HepG2 (cell line): Measurements from ENCODE around the gene SLCO4A1. TPM values are rescaled to one million over a fixed set of nuclear protein-coding genes. Genes with fewer than 3 reads are reported as not detected.

Experiments
- ATAC-seq: fragments of 200-7000 bp; cut with Tn5 transposase; 3 replicates; pipeline ENCODE4 v1.9.1; 2020; ENCODE audit warnings: mild to moderate bottlenecking, moderate library complexity
- BruUV-seq: library from RNA; stranded (reverse); fragments of 400-500 nt; replicated peaks from 2 replicates; lab custom pipeline; 2021; lab: Mats Ljungman, UMichigan
- CTCF ChIA-PET: fragments of 300-600 bp; formaldehyde crosslinking; extraction: SDS; loops from one replicate; lab custom pipeline; 2021; ENCODE audit warnings: low total read pairs, inconsistent platforms, low intra/inter-chr PET ratio; lab: Yijun Ruan, JAX
- POLR2A ChIA-PET: fragments of 350-600 bp; sonication (Branson Sonifier 250); formaldehyde crosslinking; loops from one replicate; lab custom pipeline; 2020; ENCODE audit warnings: antibody characterized with exemption, inconsistent platforms; lab: Yijun Ruan, JAX
- DNase-seq: peaks from one replicate; pipeline ENCODE4 v3.0.0-alpha.2; 2015; ENCODE audit warnings: low spot score
- FAIRE-seq: peaks from 3 replicates; lab custom pipeline; 2011; peaks lifted over from hg19 to GRCh38; lab: Jason Lieb, UNC
- H2AFZ ChIP-seq: one replicate; pipeline ENCODE4 v1.6.1; 2011; ENCODE audit warnings: low read length, inconsistent platforms
- H3K27ac ChIP-seq: fragments of 300-600 bp; 3 replicates; pipeline ENCODE4 v1.8.0; 2011; ENCODE audit warnings: mixed run types, mild to moderate bottlenecking, mixed read lengths, low read length, inconsistent platforms; ENCODE audit not compliant: insufficient read depth; ENCODE audit errors: extremely low read length
- H3K27me3 ChIP-seq, 2 experiments: fragments of 200-600 bp in 1 of 2; 2 replicates in 1 of 2; 3 replicates in 1 of 2; pipeline versions ENCODE4 v1.6.0 to v1.8.0; 2011; ENCODE audit warnings: low read length in 2 of 2, mild to moderate bottlenecking in 2 of 2, moderate library complexity in 2 of 2, inconsistent platforms in 1 of 2; ENCODE audit not compliant: insufficient read depth in 2 of 2, control insufficient read depth in 1 of 2
- H3K36me3 ChIP-seq, 2 experiments: fragments of 200-600 bp in 1 of 2; replicated peaks in 1 of 2; 2 replicates in 1 of 2; 3 replicates in 1 of 2; pipeline versions ENCODE4 v1.5.1 to v1.8.0; 2011; ENCODE audit warnings: low read length in 2 of 2, inconsistent platforms in 1 of 2; ENCODE audit not compliant: insufficient read depth in 2 of 2, control insufficient read depth in 1 of 2
- H3K4me1 ChIP-seq: 2 replicates; pipeline ENCODE4 v1.5.1; 2012; ENCODE audit warnings: low read length, inconsistent platforms; ENCODE audit not compliant: insufficient read depth
- H3K4me2 ChIP-seq: 2 replicates; pipeline ENCODE4 v1.6.0; 2011; ENCODE audit warnings: low read depth, low read length, inconsistent platforms
- H3K4me3 ChIP-seq, 3 experiments: fragments of 200-600 bp in 1 of 3; sonication (generic), shearing (Covaris generic) in 1 of 3; replicated peaks in 1 of 3; 2 replicates each; pipeline ENCODE4 v1.5.1; 2011 to 2016; ENCODE audit warnings: low read length in 3 of 3, inconsistent platforms in 2 of 3, low read depth in 2 of 3, mild to moderate bottlenecking in 2 of 3, control low read depth in 1 of 3, mixed read lengths in 1 of 3; ENCODE audit not compliant: insufficient read depth in 1 of 3
- H3K79me2 ChIP-seq: one replicate; pipeline ENCODE4 v1.6.1; 2011; ENCODE audit warnings: low read length, inconsistent platforms; ENCODE audit not compliant: insufficient read depth
- H3K9ac ChIP-seq: 2 replicates; pipeline ENCODE4 v1.6.0; 2011; ENCODE audit warnings: mild to moderate bottlenecking, low read depth, low read length, inconsistent platforms; ENCODE audit not compliant: insufficient read depth
- H3K9me3 ChIP-seq: 2 replicates; pipeline ENCODE4 v1.5.1; 2012; ENCODE audit warnings: mild to moderate bottlenecking, low read length
- H4K20me1 ChIP-seq: 2 replicates; pipeline ENCODE4 v1.6.0; 2011; ENCODE audit warnings: inconsistent platforms, mild to moderate bottlenecking, low read length, moderate library complexity; ENCODE audit not compliant: insufficient read depth
- ATF7 ChIP-seq, 2 experiments: fragments of 450-650 bp in 1 of 2; sonication (generic) in 1 of 2; formaldehyde crosslinking in 1 of 2; IDR thresholded peaks; 2 replicates each; pipeline versions ENCODE4 v1.4.0 to v1.6.1; 2016 to 2020; ENCODE audit warnings: antibody characterized with exemption in 1 of 2, mild to moderate bottlenecking in 1 of 2, missing genetic modification reagents in 1 of 2
- EHMT2 ChIP-seq: fragments of 200-600 bp; sonication (generic); IDR thresholded peaks from 2 replicates; pipeline ENCODE4 v1.7.0; 2017; ENCODE audit warnings: antibody characterized with exemption, low read depth, low read length, borderline replicate concordance
- FLYWCH1 ChIP-seq: sonication (generic); formaldehyde crosslinking; IDR thresholded peaks from 2 replicates; pipeline ENCODE4 v1.8.1; 2023; ENCODE audit warnings: mild to moderate bottlenecking, missing genetic modification reagents
- KMT2A ChIP-seq: sonication (generic); formaldehyde crosslinking; IDR thresholded peaks from 2 replicates; pipeline ENCODE4 v1.4.0; 2020; ENCODE audit warnings: missing genetic modification reagents
- MEIS1 ChIP-seq: sonication (generic); formaldehyde crosslinking; IDR thresholded peaks from 2 replicates; pipeline ENCODE4 v1.9.0; 2021; ENCODE audit warnings: mild to moderate bottlenecking, missing genetic modification reagents, moderate library complexity, borderline replicate concordance
- NFIC ChIP-seq: IDR thresholded peaks from 2 replicates; pipeline ENCODE4 v1.6.1; 2012; ENCODE audit warnings: mild to moderate bottlenecking, low read length, inconsistent platforms
- REXO4 ChIP-seq: sonication (generic); formaldehyde crosslinking; IDR thresholded peaks from 2 replicates; pipeline ENCODE4 v1.8.0; 2022; ENCODE audit warnings: missing genetic modification reagents, mild to moderate bottlenecking, borderline replicate concordance
- RFX1 ChIP-seq: fragments of 450-650 bp; IDR thresholded peaks from 2 replicates; pipeline ENCODE4 v1.6.1; 2017
- RFXAP ChIP-seq: sonication (generic); formaldehyde crosslinking; IDR thresholded peaks from 2 replicates; pipeline ENCODE4 v1.4.0; 2020; ENCODE audit warnings: missing genetic modification reagents, borderline replicate concordance
- SCMH1 ChIP-seq: sonication (generic); formaldehyde crosslinking; IDR thresholded peaks from 2 replicates; pipeline ENCODE4 v1.9.0; 2021; ENCODE audit warnings: missing genetic modification reagents, mild to moderate bottlenecking, borderline replicate concordance
- SRF ChIP-seq: IDR thresholded peaks from 2 replicates; pipeline ENCODE4 v1.6.1; 2011; ENCODE audit warnings: mild to moderate bottlenecking, low read depth, low read length, moderate library complexity
- ZBTB38 ChIP-seq: sonication (generic); formaldehyde crosslinking; IDR thresholded peaks from 2 replicates; pipeline ENCODE4 v1.5.1; 2020; ENCODE audit warnings: mild to moderate bottlenecking, missing genetic modification reagents
- ZFP36L2 ChIP-seq: sonication (generic); formaldehyde crosslinking; IDR thresholded peaks from 2 replicates; pipeline ENCODE4 v1.4.0; 2020; ENCODE audit warnings: missing genetic modification reagents
- ZNF230 ChIP-seq: sonication (generic); formaldehyde crosslinking; IDR thresholded peaks from 2 replicates; pipeline ENCODE4 v1.4.0; 2020; ENCODE audit warnings: mild to moderate bottlenecking, missing genetic modification reagents
- ZNF598 ChIP-seq: sonication (generic); formaldehyde crosslinking; IDR thresholded peaks from 2 replicates; pipeline ENCODE4 v1.5.1; 2020; ENCODE audit warnings: mild to moderate bottlenecking, missing genetic modification reagents, borderline replicate concordance
- ZNF652 ChIP-seq: IDR thresholded peaks from 2 replicates; pipeline ENCODE4 v1.6.1; 2016; ENCODE audit warnings: low read depth, borderline replicate concordance
- ZNF841 ChIP-seq: sonication (generic); formaldehyde crosslinking; IDR thresholded peaks from 2 replicates; pipeline ENCODE4 v1.8.1; 2023; ENCODE audit warnings: missing genetic modification reagents, borderline replicate concordance
- WGBS: methylation state at CpG from one replicate; pipeline ENCODE4 v1.1.6; 2017; ENCODE audit warnings: low lambda C conversion rate; 5-methylcytosine and 5-hydroxymethylcytosine counted together
- in situ Hi-C: cut with HindIII; loops from 2 replicates; pipeline ENCODE4 v1.10.0; 2017; ENCODE audit warnings: low pct_unique_long_range_greater_than_20kb; ENCODE audit not compliant: extremely low pct_ligation_motif_present
- intact Hi-C: fragments of 100-400 bp; cut with micrococcal nuclease; formaldehyde crosslinking; loops from one replicate; pipeline ENCODE4 v1.10.0; 2022; ENCODE audit not compliant: unreplicated experiment
- polyA plus RNA-seq, 8 experiments: library from polyadenylated mRNA; depleted of rRNA in 3 of 8; stranded (reverse) in 7 of 8; unstranded in 1 of 8; fragments of >200 nt; fragmentation: Illumina TruSeq in 4 of 8; extraction: Trizol in 4 of 8; gene quantifications; 2 replicates each; pipeline versions ENCODE4 v1.2.1 to v1.2.3, GENCODE V29; 2011 to 2016; ENCODE audit warnings: low read depth in 4 of 8, missing spikeins in 1 of 8, mixed read lengths in 1 of 8; ENCODE audit not compliant: insufficient read depth in 1 of 8
- total RNA-seq, 5 experiments: library from RNA; depleted of rRNA; stranded (reverse); fragments of >200 nt; fragmentation: Illumina TruSeq; extraction: Trizol; gene quantifications; 2 replicates each; pipeline ENCODE4 v1.2.3, GENCODE V29; 2016; ENCODE audit warnings: low read depth in 1 of 5
- TF ChIP-seq, protein P1 (sequence below): IDR thresholded peaks from 2 replicates; pipeline ENCODE4 v1.6.1; 2012; ENCODE audit warnings: low read length, improper control_type of control experiment
- TF ChIP-seq, protein P2 (sequence below): sonication (generic); formaldehyde crosslinking; IDR thresholded peaks from 2 replicates; pipeline ENCODE4 v1.5.0; 2020; ENCODE audit warnings: mild to moderate bottlenecking, missing genetic modification reagents, moderate library complexity

SLCO4A1 gene
- total and polyA plus RNA-seq, 2 of the 13 experiments (the other 11 are each of a cell fraction or from before 2014, with no cell fraction given): 55.5 to 112 TPM

DNA sequence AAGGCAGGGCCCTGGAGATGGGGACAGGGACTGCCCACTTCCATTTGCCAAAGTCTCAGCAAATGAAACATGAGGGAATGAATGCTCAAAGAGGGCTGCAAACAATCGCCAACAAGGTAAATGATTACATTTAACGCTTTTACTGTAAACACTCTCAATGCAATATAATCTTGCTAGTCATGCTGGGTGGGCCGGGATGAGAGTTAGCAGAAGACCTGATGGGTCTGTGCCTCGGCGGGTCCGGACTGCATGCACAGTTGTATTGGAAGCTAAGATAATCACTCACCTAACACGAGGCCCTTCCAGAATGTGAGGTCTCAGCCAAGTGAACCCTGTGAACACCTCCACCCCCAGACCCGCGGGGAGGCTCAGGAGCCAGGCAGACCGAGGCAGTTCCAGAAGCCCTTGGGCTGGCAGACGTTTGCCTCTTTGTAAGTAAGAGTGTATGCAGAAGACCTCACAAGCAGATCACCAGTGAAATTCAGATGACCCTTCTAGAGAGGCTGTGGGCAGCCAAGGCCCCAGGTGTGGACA lies 4.7 kb upstream of the SLCO4A1 start (continued):
- TF ChIP-seq ZBTB38 (peak; percentile 68), NFIC (no peak), ZNF230 (CRISPR knock-in tag) (0 out of 2 replicates have a peak, but pooled peaks have one; percentile 37), KMT2A (CRISPR knock-in tag) (no peak), MEIS1 (CRISPR knock-in tag) (0 out of 2 replicates have a peak, but pooled peaks have one; percentile 4)
- TF ChIP-seq, protein P1, sequence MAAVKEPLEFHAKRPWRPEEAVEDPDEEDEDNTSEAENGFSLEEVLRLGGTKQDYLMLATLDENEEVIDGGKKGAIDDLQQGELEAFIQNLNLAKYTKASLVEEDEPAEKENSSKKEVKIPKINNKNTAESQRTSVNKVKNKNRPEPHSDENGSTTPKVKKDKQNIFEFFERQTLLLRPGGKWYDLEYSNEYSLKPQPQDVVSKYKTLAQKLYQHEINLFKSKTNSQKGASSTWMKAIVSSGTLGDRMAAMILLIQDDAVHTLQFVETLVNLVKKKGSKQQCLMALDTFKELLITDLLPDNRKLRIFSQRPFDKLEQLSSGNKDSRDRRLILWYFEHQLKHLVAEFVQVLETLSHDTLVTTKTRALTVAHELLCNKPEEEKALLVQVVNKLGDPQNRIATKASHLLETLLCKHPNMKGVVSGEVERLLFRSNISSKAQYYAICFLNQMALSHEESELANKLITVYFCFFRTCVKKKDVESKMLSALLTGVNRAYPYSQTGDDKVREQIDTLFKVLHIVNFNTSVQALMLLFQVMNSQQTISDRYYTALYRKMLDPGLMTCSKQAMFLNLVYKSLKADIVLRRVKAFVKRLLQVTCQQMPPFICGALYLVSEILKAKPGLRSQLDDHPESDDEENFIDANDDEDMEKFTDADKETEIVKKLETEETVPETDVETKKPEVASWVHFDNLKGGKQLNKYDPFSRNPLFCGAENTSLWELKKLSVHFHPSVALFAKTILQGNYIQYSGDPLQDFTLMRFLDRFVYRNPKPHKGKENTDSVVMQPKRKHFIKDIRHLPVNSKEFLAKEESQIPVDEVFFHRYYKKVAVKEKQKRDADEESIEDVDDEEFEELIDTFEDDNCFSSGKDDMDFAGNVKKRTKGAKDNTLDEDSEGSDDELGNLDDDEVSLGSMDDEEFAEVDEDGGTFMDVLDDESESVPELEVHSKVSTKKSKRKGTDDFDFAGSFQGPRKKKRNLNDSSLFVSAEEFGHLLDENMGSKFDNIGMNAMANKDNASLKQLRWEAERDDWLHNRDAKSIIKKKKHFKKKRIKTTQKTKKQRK: no peak

DNA sequence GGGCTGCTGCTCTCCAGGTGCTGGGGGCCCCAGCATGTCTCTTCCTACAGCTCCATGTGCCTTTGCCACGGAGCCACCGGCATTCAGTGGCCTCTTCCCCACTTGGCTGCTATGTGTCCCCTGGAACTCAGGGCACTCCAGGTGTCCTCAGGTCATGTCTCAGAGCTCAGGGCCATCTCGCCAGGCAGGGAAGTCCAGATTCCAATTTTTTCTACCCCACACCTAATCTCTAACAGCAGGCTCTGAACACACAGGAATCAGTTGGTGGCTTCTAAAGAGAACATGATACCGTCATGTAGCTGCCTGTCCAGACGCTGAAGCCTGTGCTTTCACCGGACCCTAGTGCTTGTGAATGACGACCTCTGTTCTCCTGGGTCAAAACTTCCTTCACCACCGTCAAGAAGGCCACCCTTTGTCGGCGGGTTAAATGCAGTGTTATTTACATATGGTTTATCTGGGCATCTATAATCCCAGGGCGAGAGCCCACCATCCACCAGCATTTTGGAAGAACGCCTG lies 4.2 kb upstream of the SLCO4A1 start:
- Histone ChIP-seq H4K20me1 (no peaks in the 10 kb centered on the region), H3K4me2 (peak overlapping the region; percentile 69), H3K27me3 (peaks cover 23 to 52% of the 10 kb centered on the region in 2 experiments), H3K27ac (no peak overlapping the region), H3K36me3 (no peaks in the 10 kb centered on the region), H3K79me2 (peaks cover 6% of the 10 kb centered on the region), H3K9ac (peak overlapping the region; percentile 9; the same call in 1 of the 2 replicates), H2AFZ (no peak overlapping the region), H3K4me1 (peaks cover 90% of the 10 kb centered on the region), H3K9me3 (no peaks in the 10 kb centered on the region), H3K4me3 (peak overlapping the region in 2 of 3 experiments; percentile 4 to 42; a peak in 2 of 6 replicates)
- ATAC-seq: peak; percentile 20
- intact Hi-C loops (no loop called here), in situ Hi-C loops (no loop called here)
- CTCF ChIA-PET: no interaction called here
- FAIRE-seq: peak; percentile 53
- DNase-seq: peak; percentile 53
- WGBS: 3% methylated on average over 12 of the region's 12 CpGs
- POLR2A ChIA-PET: interaction anchor here (1.0 to 3.7 kb wide), 5 partner anchors 13 to 156 kb away, joined by 4 to 27 read pairs (median 6); no protein-coding TSS in a partner anchor
- no TSS peak for BruUV-seq
- TF ChIP-seq ZNF598 (CRISPR knock-in tag) (no peak), SRF (no peak), RFX1 (no peak), EHMT2 (no peak), ZNF652 (CRISPR knock-in tag) (no peak), REXO4 (CRISPR knock-in tag) (no peak), ZNF841 (CRISPR knock-in tag) (no peak), RFXAP (no peak), SCMH1 (CRISPR knock-in tag) (no peak), FLYWCH1 (CRISPR knock-in tag) (no peak), ATF7 (IDR thresholded peaks at IDR 0.05) (no peak), ATF7 (CRISPR knock-in tag; IDR thresholded peaks at IDR 0.05) (no peak), ZFP36L2 (CRISPR knock-in tag) (no peak)
- TF ChIP-seq, protein P2, sequence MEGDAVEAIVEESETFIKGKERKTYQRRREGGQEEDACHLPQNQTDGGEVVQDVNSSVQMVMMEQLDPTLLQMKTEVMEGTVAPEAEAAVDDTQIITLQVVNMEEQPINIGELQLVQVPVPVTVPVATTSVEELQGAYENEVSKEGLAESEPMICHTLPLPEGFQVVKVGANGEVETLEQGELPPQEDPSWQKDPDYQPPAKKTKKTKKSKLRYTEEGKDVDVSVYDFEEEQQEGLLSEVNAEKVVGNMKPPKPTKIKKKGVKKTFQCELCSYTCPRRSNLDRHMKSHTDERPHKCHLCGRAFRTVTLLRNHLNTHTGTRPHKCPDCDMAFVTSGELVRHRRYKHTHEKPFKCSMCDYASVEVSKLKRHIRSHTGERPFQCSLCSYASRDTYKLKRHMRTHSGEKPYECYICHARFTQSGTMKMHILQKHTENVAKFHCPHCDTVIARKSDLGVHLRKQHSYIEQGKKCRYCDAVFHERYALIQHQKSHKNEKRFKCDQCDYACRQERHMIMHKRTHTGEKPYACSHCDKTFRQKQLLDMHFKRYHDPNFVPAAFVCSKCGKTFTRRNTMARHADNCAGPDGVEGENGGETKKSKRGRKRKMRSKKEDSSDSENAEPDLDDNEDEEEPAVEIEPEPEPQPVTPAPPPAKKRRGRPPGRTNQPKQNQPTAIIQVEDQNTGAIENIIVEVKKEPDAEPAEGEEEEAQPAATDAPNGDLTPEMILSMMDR (CRISPR knock-in tag): no peak; the same call in 1 of the 2 replicates
